COLO668 (cell line): ENCODE results near the gene CDKN1C.
A peak's percentile ranks its signal among the peaks of the same experiment; 100 is the strongest.

Source experiments
- DNase-seq: peaks from one replicate; lab custom pipeline; 2025; ENCODE audit not compliant: unreplicated experiment; lab: John Stamatoyannopoulos, UW

The CDKN1C gene

GRCh38 chr11:2923446-2924375 lies 38.1 kb upstream of the CDKN1C start:
- peak; percentile 20 for DNase-seq

DNA sequence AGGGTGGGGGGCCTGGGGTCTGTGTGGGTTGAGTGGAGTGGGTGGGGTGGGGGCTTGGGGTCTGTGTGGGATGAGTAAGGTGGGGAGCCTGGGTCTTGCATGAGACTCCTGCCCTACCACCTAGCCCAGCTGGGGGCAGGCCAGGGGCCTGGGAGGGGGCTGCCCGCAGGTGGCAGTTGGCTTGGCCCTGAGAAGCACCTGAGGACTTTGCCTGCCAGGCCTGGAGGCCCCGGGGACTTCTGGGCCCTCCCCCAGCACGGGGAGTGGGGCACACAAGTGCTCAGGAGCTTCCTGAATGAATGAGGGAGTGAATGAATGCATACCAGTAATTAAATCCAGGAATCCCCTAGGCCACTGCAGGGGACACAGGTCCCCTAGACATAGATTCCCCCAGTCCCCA lies 37.1 kb upstream of the CDKN1C start:
- DNase-seq: no peak

DNA sequence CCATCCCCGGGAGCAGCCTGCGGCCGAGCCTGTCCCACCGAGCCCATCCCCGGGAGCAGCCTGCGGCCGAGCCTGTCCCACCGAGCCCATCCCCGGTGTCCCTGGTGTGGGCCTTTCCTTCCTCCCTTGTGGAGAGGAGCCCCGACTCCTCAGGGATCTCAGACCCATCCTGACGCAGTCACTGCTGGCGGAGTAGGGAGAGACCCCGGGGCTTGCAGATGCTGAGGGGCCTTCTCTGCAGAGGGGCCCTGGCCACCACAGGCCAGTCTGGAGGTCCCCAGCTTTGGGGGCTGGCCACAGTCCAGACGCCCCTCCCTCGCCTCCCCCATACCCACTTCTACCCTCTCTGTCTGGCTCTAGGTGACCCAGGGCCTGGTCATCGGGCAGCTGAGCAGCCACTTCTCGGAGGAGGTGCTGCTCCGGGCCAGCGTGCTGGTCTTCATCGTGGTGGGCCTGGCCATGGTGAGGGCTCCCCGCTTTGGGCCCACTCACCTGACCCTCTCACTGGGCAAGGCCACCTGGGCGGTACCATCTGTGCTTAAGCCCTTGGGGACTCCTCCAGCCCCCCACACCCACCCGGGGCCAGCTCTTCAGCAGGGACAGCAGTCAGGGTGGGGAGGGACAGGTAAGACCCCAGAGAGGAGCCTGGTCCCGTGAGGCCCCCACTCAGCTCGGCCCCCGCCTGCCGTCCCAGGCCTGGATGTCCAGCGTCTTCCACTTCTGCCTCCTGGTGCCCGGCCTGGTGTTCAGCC lies 36.3 kb upstream of the CDKN1C start:
- no peak for DNase-seq

DNA sequence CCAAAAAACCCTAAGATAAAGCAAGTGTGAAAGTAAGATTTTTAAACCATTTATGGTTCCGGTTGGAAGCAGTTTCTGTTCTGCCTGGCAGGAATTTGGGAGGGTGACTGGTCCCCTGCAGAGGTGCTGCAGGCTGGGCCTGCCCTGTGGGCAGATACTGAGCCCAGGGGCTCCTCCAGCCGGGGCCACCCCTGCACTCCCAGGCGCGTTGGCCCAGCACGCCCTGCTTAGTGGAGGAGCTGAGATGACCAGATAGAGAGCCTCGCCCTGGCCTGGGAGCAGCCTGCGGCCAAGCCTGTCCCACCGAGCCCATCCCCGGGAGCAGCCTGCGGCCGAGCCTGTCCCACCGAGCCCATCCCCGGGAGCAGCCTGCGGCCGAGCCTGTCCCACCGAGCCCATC lies 35.7 kb upstream of the CDKN1C start:
- DNase-seq: no peak

DNA sequence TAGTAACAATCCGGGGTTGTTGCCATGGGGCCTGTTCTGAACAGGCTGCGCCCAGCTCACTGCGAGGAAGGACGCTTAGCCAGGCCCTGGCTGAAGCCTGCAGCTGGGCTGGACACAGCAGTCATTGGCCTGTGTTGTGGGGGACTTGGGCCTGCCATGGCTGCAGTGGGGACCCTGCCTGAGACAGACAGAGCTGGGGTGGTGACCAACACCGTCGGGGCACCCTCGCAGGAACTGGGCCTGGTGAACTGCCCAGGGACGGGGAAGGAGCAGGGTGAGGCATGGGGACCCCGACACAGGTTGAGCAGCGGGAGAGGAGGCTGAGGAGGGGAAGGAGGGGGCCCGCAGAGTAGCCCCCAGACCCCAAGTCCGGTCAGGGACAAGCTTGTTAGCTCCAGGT lies 34.8 kb upstream of the CDKN1C start:
- DNase-seq: no peak

GRCh38 chr11:2919837-2920236 lies 34.3 kb upstream of the CDKN1C start:
- no peak for DNase-seq

- DNase-seq: no peak
Measured at GRCh38 chr11:2919188-2919587, 33.6 kb upstream of the CDKN1C start.

- no peak for DNase-seq
Measured at GRCh38 chr11:2917842-2918490, 32.4 kb upstream of the CDKN1C start.

- DNase-seq: no peak
Measured at GRCh38 chr11:2916892-2917645, 31.5 kb upstream of the CDKN1C start.

- no peak for DNase-seq
Measured at GRCh38 chr11:2916114-2916891, 30.7 kb upstream of the CDKN1C start.

- no peak for DNase-seq
Measured at GRCh38 chr11:2915473-2915872, 29.9 kb upstream of the CDKN1C start.

DNA sequence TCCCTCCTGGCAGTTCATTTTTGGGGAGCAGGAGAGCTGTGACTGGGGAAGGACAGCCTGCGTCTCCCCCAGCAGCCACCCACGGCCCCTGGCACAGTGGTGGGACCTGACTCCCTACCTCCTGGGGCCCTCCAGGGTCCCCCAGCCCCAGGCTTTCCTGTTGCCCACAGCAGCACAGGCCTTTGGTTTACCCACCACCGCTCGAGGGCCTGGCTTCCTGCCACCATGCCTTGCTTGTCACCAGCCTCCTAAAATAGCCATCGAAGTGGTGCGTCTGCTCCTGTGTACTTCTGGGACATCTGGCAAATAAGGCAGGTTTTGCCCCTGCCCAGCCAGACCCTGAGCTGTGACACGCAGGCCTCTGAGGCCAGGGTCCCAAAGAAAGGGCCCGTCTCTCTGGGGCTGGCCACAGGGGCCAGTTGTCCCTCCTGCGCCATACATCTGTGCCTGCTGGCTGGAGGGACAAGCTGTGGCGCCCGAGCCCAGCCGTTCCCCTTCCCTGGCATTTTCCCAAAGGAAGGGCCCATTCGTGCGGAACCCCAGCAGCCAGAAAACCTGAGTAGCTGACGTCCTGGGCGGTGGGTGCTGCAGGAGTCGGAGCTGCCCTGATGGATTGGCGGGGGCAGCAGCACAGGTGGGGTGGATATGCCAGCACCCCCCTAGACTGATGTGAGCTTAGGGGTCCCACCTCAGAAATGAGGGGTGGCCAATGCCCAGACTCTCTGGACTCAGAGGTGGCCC lies 29.1 kb upstream of the CDKN1C start:
- no peak for DNase-seq

- no peak for DNase-seq
Measured at GRCh38 chr11:2913776-2914175, 28.2 kb upstream of the CDKN1C start.

DNA sequence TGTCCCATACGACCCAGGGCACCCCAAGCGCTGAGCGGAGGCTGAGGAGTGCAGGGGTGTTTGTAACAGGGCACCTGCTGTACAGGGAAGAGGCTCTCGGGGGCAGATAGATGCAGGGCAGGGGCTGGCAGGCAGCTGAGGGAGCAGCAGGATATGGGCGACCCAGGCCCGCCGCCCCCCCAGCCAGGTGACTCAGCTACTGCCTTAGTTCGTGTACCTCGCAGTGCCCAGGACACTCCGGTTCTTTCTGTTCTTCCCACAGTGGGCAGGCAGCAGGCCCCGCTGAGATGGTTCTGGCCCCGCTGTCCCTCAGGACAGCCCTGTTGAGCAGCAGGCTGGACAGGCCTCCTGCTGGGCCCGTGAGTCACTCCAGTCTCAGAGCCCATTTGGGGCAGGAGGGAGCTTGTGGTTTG lies 27.4 kb upstream of the CDKN1C start:
- DNase-seq: no peak

DNA sequence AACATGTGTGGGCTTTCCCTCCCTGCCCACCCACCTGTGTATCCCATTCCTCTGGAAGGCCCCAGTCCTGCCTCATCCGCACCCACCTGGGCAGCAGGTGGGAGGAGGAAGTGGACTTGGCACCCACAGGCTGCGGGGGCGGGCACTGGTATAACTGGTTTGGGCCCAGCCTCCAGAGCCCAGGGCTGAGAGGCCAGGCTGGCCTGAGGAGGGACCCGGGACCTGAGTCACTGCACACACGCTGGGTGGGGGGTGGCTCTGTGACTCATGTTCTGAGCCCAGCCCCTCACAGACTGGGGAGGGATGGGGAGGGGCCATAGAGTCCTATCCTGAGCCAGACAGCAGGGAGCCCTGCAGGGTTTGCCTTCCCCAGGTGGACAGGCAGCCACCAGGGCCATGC lies 26.9 kb upstream of the CDKN1C start:
- peak; percentile 87 for DNase-seq

DNA sequence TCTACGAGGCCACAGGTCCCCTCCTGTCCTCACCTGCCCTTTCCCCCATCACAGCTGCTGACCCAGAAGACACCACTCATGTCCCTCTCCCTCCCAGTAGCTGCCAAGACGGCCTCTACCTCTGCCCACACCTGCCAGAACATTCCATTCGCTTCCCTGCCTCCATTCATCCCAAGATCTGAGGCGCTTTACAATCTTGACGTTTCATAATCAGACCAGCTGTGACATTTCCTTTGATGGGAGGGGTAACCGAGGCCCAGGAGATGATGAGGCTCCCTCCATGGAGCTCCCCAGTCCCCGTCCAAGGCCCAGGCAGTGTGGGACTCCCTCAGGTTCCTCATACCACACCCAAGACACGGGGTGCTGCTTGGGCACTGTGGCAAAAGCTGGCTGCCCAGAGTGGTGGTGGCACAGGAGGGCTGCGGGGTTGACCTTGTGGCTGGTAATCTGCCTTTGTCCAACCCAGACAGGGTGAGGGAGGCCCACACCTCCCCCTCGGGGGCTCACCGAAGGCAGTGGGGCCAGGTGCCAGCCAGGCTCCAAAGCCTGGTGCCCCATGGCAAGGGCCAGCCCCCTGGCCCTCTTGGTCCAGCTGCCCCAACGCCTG lies 26.3 kb upstream of the CDKN1C start:
- no peak for DNase-seq

GRCh38 chr11:2911088-2911784 lies 25.7 kb upstream of the CDKN1C start:
- no peak for DNase-seq

DNA sequence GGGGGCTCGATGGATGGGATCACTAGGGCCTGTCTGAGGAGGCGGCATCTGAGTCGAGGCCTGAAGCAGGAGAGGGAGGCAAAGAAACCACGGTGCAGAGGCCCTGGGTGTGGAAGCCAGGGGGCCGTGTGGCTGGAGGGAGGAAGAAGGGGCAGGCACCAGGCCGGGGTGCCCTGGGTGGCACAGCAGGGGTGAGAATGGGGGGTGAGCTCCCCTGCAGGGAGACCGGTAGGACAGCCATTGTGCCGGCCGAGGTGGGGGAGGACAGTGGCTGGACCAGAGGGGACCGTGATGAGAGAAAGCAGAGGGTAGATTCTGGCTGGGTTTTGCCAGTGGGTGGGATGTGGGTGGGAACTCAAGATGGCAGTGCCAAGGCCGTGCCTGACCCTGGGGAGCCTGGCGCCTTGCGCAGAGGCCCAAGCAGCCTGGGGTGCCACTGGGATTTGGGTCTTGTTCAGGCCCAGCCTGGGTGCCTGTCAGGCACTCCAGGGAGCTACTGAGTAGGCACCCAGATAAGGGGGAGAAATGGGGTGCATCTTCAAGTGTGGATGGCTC lies 24.9 kb upstream of the CDKN1C start:
- DNase-seq: no peak
